Activated naive CD8-positive, alpha-beta T cell treated with anti-CD3 and anti-CD28 coated beads for 36 hours (primary cell): ENCODE results near the gene DDX51. TPM values are rescaled to one million over a fixed set of nuclear protein-coding genes. Genes with fewer than 3 reads are reported as not detected.
"Not testable (repeated sequence)": the region's sequence is repeated elsewhere in the genome, so short reads cannot be mapped to it uniquely, and the experiment has no call there.

Experiments used
- DNase-seq: peaks from one replicate; pipeline ENCODE4 v3.0.0; 2021
- H3K27ac Mint-ChIP-seq: one replicate; pipeline ENCODE4 v1.8.0; 2022; ENCODE audit warnings: mild to moderate bottlenecking, moderate library complexity, mixed read lengths
- H3K27me3 Mint-ChIP-seq: one replicate; pipeline ENCODE4 v1.8.0; 2022; ENCODE audit warnings: mild to moderate bottlenecking, mixed read lengths
- H3K36me3 Mint-ChIP-seq: one replicate; pipeline ENCODE4 v1.8.0; 2021; ENCODE audit warnings: mild to moderate bottlenecking, mixed read lengths
- H3K4me1 Mint-ChIP-seq: one replicate; pipeline ENCODE4 v1.8.0; 2021; ENCODE audit warnings: mixed read lengths
- H3K4me3 Mint-ChIP-seq: one replicate; pipeline ENCODE4 v1.8.0; 2022; ENCODE audit warnings: mild to moderate bottlenecking, moderate library complexity, mixed read lengths
- H3K9me3 Mint-ChIP-seq: one replicate; pipeline ENCODE4 v1.8.0; 2022; ENCODE audit warnings: mixed read lengths
- total RNA-seq, 2 experiments: library from RNA; stranded (reverse); gene quantifications; one replicate each; pipeline ENCODE4 v1.2.3, GENCODE V29; 2021

Gene DDX51
- total RNA-seq, 2 experiments from 2014 or later, result 32.4 to 34.8 TPM

- Mint-ChIP-seq H3K4me1 (peaks cover 1% of the 10 kb centered on the region), H3K4me3 (no peak overlapping the region), H3K27me3 (no peaks in the 10 kb centered on the region), H3K9me3 (no peaks in the 10 kb centered on the region), H3K36me3 (peaks cover 12% of the 10 kb centered on the region), H3K27ac (no peak overlapping the region)
- DNase-seq, result no peak
Measured at GRCh38 chr12:132111654-132112304, 32.3 kb downstream of the DDX51 start.

DNA sequence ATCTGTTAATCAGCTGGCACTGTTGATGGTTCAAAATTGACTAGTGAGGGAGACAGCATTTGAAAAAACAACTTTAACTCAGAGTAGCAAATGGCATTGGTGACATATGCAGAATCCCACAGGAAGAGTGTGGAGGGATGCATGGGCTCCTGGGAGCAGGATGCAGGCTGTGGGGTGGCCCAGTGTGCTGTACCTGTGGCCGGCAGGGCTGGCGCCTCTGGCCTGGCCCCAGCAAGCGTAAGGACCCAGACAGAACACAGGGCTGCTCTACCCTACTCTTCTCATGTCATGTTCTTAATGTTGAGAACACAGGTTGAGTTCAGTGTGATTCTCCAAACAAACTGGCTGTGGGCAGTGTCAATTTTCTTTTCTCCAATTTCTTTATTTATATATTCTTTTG lies 33.4 kb downstream of the DDX51 start:
- no peak overlapping the region for H3K4me3 Mint-ChIP-seq
- no peaks in the 10 kb centered on the region for H3K27me3 Mint-ChIP-seq
- no peak for DNase-seq
- H3K36me3 Mint-ChIP-seq, result peaks cover 12% of the 10 kb centered on the region
- no peak overlapping the region for H3K27ac Mint-ChIP-seq
- no peaks in the 10 kb centered on the region for H3K9me3 Mint-ChIP-seq
- peaks cover 1% of the 10 kb centered on the region for H3K4me1 Mint-ChIP-seq

DNA sequence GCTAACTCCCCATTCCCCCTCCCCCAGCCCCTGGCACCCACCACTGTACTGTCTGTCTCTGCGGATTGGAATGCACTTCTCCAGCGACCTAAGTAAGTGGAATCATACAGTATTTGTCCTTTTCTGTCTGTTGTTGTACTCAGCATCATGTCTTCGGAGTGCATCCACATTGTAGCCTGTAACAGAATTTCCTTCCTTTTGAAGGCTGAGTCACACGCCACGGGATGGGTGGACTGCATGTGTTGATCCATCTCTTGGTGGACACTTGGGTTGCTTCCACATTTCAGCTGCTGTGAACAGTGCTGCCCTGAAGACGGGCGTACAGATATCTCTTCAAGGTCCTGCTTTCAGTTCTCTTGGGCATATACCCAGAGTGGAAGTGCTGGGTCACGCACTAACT lies 34.4 kb downstream of the DDX51 start:
- H3K4me1 Mint-ChIP-seq, result peaks cover 1% of the 10 kb centered on the region
- H3K27ac Mint-ChIP-seq, result no peak overlapping the region
- H3K36me3 Mint-ChIP-seq, result peaks cover 12% of the 10 kb centered on the region
- H3K27me3 Mint-ChIP-seq, result no peaks in the 10 kb centered on the region
- DNase-seq, result no peak
- no peak overlapping the region for H3K4me3 Mint-ChIP-seq
- H3K9me3 Mint-ChIP-seq, result no peaks in the 10 kb centered on the region

- Mint-ChIP-seq H3K4me3 (no peak overlapping the region), H3K27ac (no peak overlapping the region), H3K36me3 (peaks cover 12% of the 10 kb centered on the region)
Measured at GRCh38 chr12:132108211-132108832, 35.8 kb downstream of the DDX51 start.

GRCh38 chr12:132106921-132107320 lies 37.2 kb downstream of the DDX51 start:
- Mint-ChIP-seq H3K4me3 (no peak overlapping the region), H3K9me3 (no peaks in the 10 kb centered on the region), H3K36me3 (peaks cover 12% of the 10 kb centered on the region), H3K27me3 (no peaks in the 10 kb centered on the region), H3K4me1 (peaks cover 1% of the 10 kb centered on the region), H3K27ac (no peak overlapping the region)
- no peak for DNase-seq

More at GRCh38 chr12:132108211-132108832, 35.8 kb downstream of the DDX51 start:
- Mint-ChIP-seq H3K27me3 (no peaks in the 10 kb centered on the region), H3K9me3 (no peaks in the 10 kb centered on the region), H3K4me1 (peaks cover 1% of the 10 kb centered on the region)
- no peak for DNase-seq

- Mint-ChIP-seq H3K27me3 (no peaks in the 10 kb centered on the region), H3K4me1 (peaks cover 1% of the 10 kb centered on the region), H3K4me3 (no peak overlapping the region), H3K27ac (no peak overlapping the region), H3K9me3 (no peaks in the 10 kb centered on the region), H3K36me3 (peaks cover 7% of the 10 kb centered on the region)
- no peak for DNase-seq
Measured at GRCh38 chr12:132105467-132105866, 38.7 kb downstream of the DDX51 start.

- Mint-ChIP-seq H3K4me3 (no peak overlapping the region), H3K27ac (no peak overlapping the region), H3K27me3 (no peaks in the 10 kb centered on the region), H3K4me1 (peaks cover 1% of the 10 kb centered on the region), H3K9me3 (no peaks in the 10 kb centered on the region), H3K36me3 (peaks cover 7% of the 10 kb centered on the region)
- DNase-seq, result no peak
Measured at GRCh38 chr12:132103542-132104308, 40.4 kb downstream of the DDX51 start.

GRCh38 chr12:132103072-132103471 lies 41.0 kb downstream of the DDX51 start:
- not testable (repeated sequence) for H3K9me3 Mint-ChIP-seq, H3K4me1 Mint-ChIP-seq, H3K36me3 Mint-ChIP-seq, DNase-seq, H3K27ac Mint-ChIP-seq, H3K27me3 Mint-ChIP-seq, H3K4me3 Mint-ChIP-seq

- no peak for DNase-seq
- Mint-ChIP-seq H3K4me3 (no peak overlapping the region), H3K36me3 (peaks cover 14% of the 10 kb centered on the region), H3K27me3 (no peaks in the 10 kb centered on the region), H3K9me3 (no peaks in the 10 kb centered on the region), H3K4me1 (peaks cover 1% of the 10 kb centered on the region), H3K27ac (no peak overlapping the region)
Measured at GRCh38 chr12:132102297-132102696, 41.8 kb downstream of the DDX51 start.

DNA sequence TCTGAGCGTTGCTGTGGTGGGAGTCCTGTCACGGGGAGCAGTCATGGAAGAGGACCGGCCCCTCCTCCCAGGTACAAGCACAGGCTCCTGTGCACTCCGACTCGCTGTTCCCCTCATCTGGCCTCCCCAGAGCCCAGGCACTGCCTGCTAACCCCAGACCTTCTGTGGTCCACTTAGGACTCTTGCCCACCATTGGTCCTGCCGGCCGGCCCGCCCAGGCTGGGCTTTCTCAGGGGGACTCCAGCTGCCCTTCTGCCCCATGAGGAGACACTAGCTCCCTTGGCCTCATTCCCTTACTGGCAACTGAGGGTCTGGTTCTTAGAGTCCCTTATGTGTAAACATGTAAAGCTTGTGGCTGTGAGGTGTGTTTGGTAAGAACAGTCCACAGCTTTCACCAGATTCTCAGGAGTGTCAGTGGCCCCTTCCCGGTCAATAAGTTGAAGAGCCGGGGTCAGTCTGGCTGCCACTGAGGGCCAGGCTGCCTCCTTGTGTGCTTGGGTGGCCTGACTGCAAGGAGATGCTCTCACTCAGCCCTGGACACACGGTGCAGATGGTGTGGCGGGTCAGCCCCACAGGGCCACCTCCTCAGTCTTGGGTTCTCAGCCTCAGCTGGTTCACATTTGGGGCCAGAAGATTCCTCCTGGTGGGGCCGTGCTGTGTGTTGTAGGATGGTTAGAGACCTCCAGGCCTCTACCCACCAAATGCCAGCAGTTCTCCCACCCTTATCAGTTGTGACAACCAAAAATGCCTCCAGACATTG lies 43.6 kb downstream of the DDX51 start:
- Mint-ChIP-seq H3K4me3 (no peak overlapping the region), H3K4me1 (peaks cover 7% of the 10 kb centered on the region), H3K9me3 (peaks cover 9% of the 10 kb centered on the region), H3K36me3 (peaks cover 29% of the 10 kb centered on the region), H3K27ac (no peak overlapping the region), H3K27me3 (no peaks in the 10 kb centered on the region)
- no peak for DNase-seq

- Mint-ChIP-seq H3K4me1 (peaks cover 8% of the 10 kb centered on the region), H3K36me3 (peaks cover 36% of the 10 kb centered on the region), H3K27me3 (no peaks in the 10 kb centered on the region), H3K4me3 (no peak overlapping the region), H3K9me3 (peaks cover 11% of the 10 kb centered on the region), H3K27ac (no peak overlapping the region)
- no peak for DNase-seq
Measured at GRCh38 chr12:132099739-132100138, 44.4 kb downstream of the DDX51 start.

GRCh38 chr12:132095520-132096409 lies 48.4 kb downstream of the DDX51 start:
- peak overlapping the region; percentile 81 for H3K27ac Mint-ChIP-seq
- H3K4me3 Mint-ChIP-seq, result no peak overlapping the region
- H3K4me1 Mint-ChIP-seq, result peaks cover 8% of the 10 kb centered on the region
- peaks cover 40% of the 10 kb centered on the region for H3K36me3 Mint-ChIP-seq
- H3K27me3 Mint-ChIP-seq, result no peaks in the 10 kb centered on the region
- DNase-seq, result no peak
- peaks cover 11% of the 10 kb centered on the region for H3K9me3 Mint-ChIP-seq

GRCh38 chr12:132094269-132094891 lies 49.7 kb downstream of the DDX51 start:
- Mint-ChIP-seq H3K27ac (peak overlapping the region; percentile 51), H3K4me3 (no peak overlapping the region), H3K9me3 (peaks cover 14% of the 10 kb centered on the region), H3K4me1 (peaks cover 11% of the 10 kb centered on the region), H3K27me3 (no peaks in the 10 kb centered on the region), H3K36me3 (peaks cover 45% of the 10 kb centered on the region)
- no peak for DNase-seq

DNA sequence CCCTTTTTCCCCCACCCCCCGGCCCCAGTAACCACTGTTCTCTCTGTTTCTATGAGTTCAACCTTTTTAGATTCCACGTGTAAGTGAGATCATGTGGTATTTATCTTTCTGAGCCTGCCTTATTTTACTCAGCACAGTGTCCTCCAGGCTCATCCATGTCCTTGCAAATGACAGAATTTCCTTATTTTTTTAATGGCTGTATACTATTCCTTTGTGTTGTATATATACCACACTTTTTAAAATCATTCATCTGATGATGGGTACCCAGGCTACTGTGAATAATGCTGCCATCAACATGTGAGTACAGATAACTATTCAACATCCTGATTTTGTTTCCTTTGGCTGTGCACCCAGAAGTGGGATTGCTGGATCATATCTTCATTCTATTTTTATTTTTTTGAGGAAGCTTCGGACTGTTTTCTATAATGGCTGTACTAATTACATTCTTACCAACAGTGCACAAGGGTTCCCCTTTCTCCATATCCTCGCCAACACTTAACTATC lies 54.7 kb downstream of the DDX51 start:
- no peak overlapping the region for H3K27ac Mint-ChIP-seq
- H3K4me1 Mint-ChIP-seq, result peaks cover 20% of the 10 kb centered on the region
- no peaks in the 10 kb centered on the region for H3K27me3 Mint-ChIP-seq
- H3K9me3 Mint-ChIP-seq, result peaks cover 3% of the 10 kb centered on the region
- H3K36me3 Mint-ChIP-seq, result peaks cover 34% of the 10 kb centered on the region
- H3K4me3 Mint-ChIP-seq, result no peak overlapping the region
- no peak for DNase-seq
